ENCODE results near the gene PPFIA4.

DNA sequence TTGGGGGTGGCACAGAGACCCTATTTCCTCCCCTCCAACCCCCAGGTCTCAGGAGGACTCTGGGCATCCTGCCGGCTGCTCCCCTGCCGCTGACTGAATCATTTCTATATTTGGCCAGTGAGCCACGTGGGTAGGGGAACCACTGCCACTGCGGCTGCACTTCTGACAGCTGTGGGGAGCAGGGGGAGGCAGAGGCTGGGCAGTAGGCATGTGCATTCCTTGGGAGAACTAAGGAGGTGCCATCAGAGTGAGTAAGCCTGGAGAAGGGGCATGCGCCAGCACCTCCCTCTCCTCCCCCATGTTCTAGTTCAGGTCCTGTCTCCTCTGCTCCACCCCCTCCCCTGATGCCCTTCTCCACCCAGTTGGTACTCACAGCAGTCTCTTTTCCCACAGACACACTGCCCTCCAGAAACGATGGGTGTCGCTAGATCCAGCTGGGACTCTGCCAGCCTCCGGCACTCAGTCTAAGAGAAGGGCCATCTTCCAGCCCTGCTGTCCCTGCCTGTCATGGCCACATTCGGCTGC, 12.0 kb downstream of the PPFIA4 start:
- TF ChIP-seq POLR2A (IDR thresholded peaks at IDR 0.05; ENCODE audit: borderline replicate concordance, extremely low read depth, insufficient read depth, insufficient read length) (no peak), YY1 (IDR thresholded peaks at IDR 0.05; ENCODE audit: extremely low read depth, insufficient replicate concordance, low read depth, low read length) (no peak), POLR2AphosphoS5 (IDR thresholded peaks at IDR 0.05; ENCODE audit: low read depth, low read length) (no peak), ZBTB33 (IDR thresholded peaks at IDR 0.05; ENCODE audit: extremely low read depth, insufficient replicate concordance, low read length) (no peak), RAD21 (IDR thresholded peaks at IDR 0.05; ENCODE audit: low read depth) (no peak), EZH2 (IDR thresholded peaks at IDR 0.05) (no peak), SIN3A (IDR thresholded peaks at IDR 0.05; ENCODE audit: low read depth) (no peak), CEBPB (IDR thresholded peaks at IDR 0.05; ENCODE audit: low read depth) (no peak), SP1 (IDR thresholded peaks at IDR 0.05; ENCODE audit: low read depth) (no peak), CBX3 (IDR thresholded peaks at IDR 0.05; ENCODE audit: low read depth) (no peak)
- TF ChIP-seq, protein P1, sequence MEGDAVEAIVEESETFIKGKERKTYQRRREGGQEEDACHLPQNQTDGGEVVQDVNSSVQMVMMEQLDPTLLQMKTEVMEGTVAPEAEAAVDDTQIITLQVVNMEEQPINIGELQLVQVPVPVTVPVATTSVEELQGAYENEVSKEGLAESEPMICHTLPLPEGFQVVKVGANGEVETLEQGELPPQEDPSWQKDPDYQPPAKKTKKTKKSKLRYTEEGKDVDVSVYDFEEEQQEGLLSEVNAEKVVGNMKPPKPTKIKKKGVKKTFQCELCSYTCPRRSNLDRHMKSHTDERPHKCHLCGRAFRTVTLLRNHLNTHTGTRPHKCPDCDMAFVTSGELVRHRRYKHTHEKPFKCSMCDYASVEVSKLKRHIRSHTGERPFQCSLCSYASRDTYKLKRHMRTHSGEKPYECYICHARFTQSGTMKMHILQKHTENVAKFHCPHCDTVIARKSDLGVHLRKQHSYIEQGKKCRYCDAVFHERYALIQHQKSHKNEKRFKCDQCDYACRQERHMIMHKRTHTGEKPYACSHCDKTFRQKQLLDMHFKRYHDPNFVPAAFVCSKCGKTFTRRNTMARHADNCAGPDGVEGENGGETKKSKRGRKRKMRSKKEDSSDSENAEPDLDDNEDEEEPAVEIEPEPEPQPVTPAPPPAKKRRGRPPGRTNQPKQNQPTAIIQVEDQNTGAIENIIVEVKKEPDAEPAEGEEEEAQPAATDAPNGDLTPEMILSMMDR (IDR thresholded peaks at IDR 0.05 in 2 of 3, conservative IDR thresholded peaks at IDR 0.05 in 1 of 3; ENCODE audit: borderline replicate concordance in 1 of 3, insufficient read depth in 1 of 3, low read depth in 2 of 3, low read length in 2 of 3) = no peak
- TF ChIP-seq, protein P2, sequence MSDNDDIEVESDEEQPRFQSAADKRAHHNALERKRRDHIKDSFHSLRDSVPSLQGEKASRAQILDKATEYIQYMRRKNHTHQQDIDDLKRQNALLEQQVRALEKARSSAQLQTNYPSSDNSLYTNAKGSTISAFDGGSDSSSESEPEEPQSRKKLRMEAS (IDR thresholded peaks at IDR 0.05) = no peak

Measured in HCT116 (cell line).